GM18519 (cell line): ENCODE data around the gene ZNF385B.
A peak's percentile ranks its signal among the peaks of the same experiment; 100 is the strongest.
"Not testable (repeated sequence)": the region's sequence is repeated elsewhere in the genome, so short reads cannot be mapped to it uniquely, and the experiment has no call there.

Experiments
- ATAC-seq: cut with Tn5 transposase; IDR thresholded peaks from one replicate; pipeline ENCODE4 v1.9.1; 2021; ENCODE audit warnings: mild to moderate bottlenecking, moderate library complexity; ENCODE audit not compliant: unreplicated experiment, low FRiP score

Gene ZNF385B

GRCh38 chr2:179861416-179862067 is at the start of gene ZNF385B:
Gene ZNF385B, minus strand, starts transcription at chr2:179861612.
- no peak for ATAC-seq

GRCh38 chr2:179910735-179911113 is 49.3 kb upstream of the ZNF385B start:
- no peak for ATAC-seq

- no peak for ATAC-seq
Observed at GRCh38 chr2:179909845-179910734, 48.7 kb upstream of the ZNF385B start.

- ATAC-seq = no peak
Observed at GRCh38 chr2:179900655-179901054, 39.2 kb upstream of the ZNF385B start.

GRCh38 chr2:179899666-179900065 is 38.3 kb upstream of the ZNF385B start:
- ATAC-seq = no peak

- ATAC-seq = peak; percentile 95
Observed at GRCh38 chr2:179898873-179899272, 37.5 kb upstream of the ZNF385B start.

GRCh38 chr2:179893616-179894015 is 32.2 kb upstream of the ZNF385B start:
- ATAC-seq = no peak

- ATAC-seq = no peak
Observed at GRCh38 chr2:179891237-179891636, 29.8 kb upstream of the ZNF385B start.

- no peak for ATAC-seq
Observed at GRCh38 chr2:179890666-179891065, 29.3 kb upstream of the ZNF385B start.

- not testable (repeated sequence) for ATAC-seq
Observed at GRCh38 chr2:179888642-179889041, 27.2 kb upstream of the ZNF385B start.

GRCh38 chr2:179884193-179884592 is 22.8 kb upstream of the ZNF385B start:
- no peak for ATAC-seq

GRCh38 chr2:179882851-179883806 is 21.7 kb upstream of the ZNF385B start:
- no peak for ATAC-seq

GRCh38 chr2:179877601-179878364 is 16.4 kb upstream of the ZNF385B start:
- no peak for ATAC-seq

- no peak for ATAC-seq
Observed at GRCh38 chr2:179876266-179876665, 14.9 kb upstream of the ZNF385B start.

GRCh38 chr2:179875864-179876263 is 14.5 kb upstream of the ZNF385B start:
- ATAC-seq = no peak

- no peak for ATAC-seq
Observed at GRCh38 chr2:179862898-179863458, 1.6 kb upstream of the ZNF385B start.

- no peak for ATAC-seq
Observed at GRCh38 chr2:179861027-179861415, 391 bp downstream of the ZNF385B start.

GRCh38 chr2:179860255-179861026 is 971 bp downstream of the ZNF385B start:
- no peak for ATAC-seq

GRCh38 chr2:179859523-179859922 is 1.9 kb downstream of the ZNF385B start:
- no peak for ATAC-seq
